HepG2 (cell line): ENCODE measurements around the gene CERS4.

Experiments
- HDAC1 ChIP-seq: sonication (generic); formaldehyde crosslinking; IDR thresholded peaks from 2 replicates; pipeline ENCODE4 v1.5.1; 2020; ENCODE audit warnings: mild to moderate bottlenecking, missing genetic modification reagents
- HOXA7 ChIP-seq: sonication (generic); formaldehyde crosslinking; IDR thresholded peaks from 2 replicates; pipeline ENCODE4 v1.8.1; 2022; ENCODE audit warnings: mild to moderate bottlenecking, missing genetic modification reagents, moderate library complexity
- ZNF138 ChIP-seq: sonication (generic); formaldehyde crosslinking; IDR thresholded peaks from 2 replicates; pipeline ENCODE4 v1.5.0; 2020; ENCODE audit warnings: mild to moderate bottlenecking, low read depth, missing genetic modification reagents

GRCh38 chr19:8302734-8303133, 93.6 kb downstream of the CERS4 start:
- TF ChIP-seq ZNF138 (CRISPR knock-in tag) (no peak), HDAC1 (CRISPR knock-in tag) (no peak), HOXA7 (CRISPR knock-in tag) (no peak)
